H1 (cell line): ENCODE results near the gene CELF2.
"Not testable (repeated sequence)": the region's sequence is repeated elsewhere in the genome, so short reads cannot be mapped to it uniquely, and the experiment has no call there.

Experiments used
- POLR2AphosphoS5 ChIP-seq: IDR thresholded peaks from 2 replicates; pipeline ENCODE4 v1.6.1; 2011; ENCODE audit warnings: low read depth, low read length
- TEAD4 ChIP-seq: IDR thresholded peaks from 2 replicates; pipeline ENCODE4 v1.6.1; 2012; ENCODE audit warnings: low read depth, low read length, inconsistent platforms, mixed read lengths
- TF ChIP-seq, protein P1 (sequence below), 3 experiments: IDR thresholded peaks; 1 replicate in 2 of 3; 2 replicates in 1 of 3; pipeline versions ENCODE4 v1.5.1 to v1.6.1; 2011; ENCODE audit warnings: low read length in 3 of 3, mild to moderate bottlenecking in 3 of 3, inconsistent platforms in 2 of 3, low read depth in 1 of 3, moderate library complexity in 1 of 3; ENCODE audit not compliant: insufficient read depth in 1 of 3; ENCODE audit errors: control extremely low read depth in 1 of 3

DNA sequence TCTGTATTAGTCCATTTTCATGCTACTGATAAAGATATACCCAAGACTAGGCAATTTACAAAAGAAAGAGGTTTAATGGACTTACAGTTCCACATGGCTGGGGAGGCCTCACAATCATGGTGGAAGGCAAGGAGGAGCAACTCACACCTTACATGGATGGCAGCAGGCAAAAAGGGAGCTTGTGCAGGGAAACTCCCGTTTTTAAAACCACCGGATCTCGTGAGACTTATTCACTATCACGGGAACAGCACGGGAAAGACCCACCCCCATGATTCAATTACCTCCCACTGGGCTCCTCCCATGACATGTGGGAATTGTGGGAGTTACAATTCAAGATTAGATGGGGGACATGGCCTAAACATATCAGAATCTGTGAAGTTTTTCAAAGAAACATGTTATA is 329.9 kb downstream of the CELF2 start:
- TF ChIP-seq POLR2AphosphoS5, TEAD4: not testable (repeated sequence)
- TF ChIP-seq, protein P1, sequence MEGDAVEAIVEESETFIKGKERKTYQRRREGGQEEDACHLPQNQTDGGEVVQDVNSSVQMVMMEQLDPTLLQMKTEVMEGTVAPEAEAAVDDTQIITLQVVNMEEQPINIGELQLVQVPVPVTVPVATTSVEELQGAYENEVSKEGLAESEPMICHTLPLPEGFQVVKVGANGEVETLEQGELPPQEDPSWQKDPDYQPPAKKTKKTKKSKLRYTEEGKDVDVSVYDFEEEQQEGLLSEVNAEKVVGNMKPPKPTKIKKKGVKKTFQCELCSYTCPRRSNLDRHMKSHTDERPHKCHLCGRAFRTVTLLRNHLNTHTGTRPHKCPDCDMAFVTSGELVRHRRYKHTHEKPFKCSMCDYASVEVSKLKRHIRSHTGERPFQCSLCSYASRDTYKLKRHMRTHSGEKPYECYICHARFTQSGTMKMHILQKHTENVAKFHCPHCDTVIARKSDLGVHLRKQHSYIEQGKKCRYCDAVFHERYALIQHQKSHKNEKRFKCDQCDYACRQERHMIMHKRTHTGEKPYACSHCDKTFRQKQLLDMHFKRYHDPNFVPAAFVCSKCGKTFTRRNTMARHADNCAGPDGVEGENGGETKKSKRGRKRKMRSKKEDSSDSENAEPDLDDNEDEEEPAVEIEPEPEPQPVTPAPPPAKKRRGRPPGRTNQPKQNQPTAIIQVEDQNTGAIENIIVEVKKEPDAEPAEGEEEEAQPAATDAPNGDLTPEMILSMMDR (IDR thresholded peaks at IDR 0.05; ENCODE audit: control extremely low read depth in 1 of 3, insufficient read depth in 1 of 3, low read depth in 1 of 3, low read length in 3 of 3) = not testable (repeated sequence)
